Hepatocyte (in vitro differentiated cells): Measurements from ENCODE around the gene SORT1.

Experiments
- EZH2phosphoT487 ChIP-seq: fragments of 200-600 bp; sonication (generic); IDR thresholded peaks from one replicate; pipeline ENCODE4 v1.6.1; 2018; ENCODE audit warnings: antibody characterized with exemption, mild to moderate bottlenecking, low read depth, moderate library complexity; ENCODE audit not compliant: unreplicated experiment, severe bottlenecking
- TF ChIP-seq, protein P1 (sequence below): fragments of 200-600 bp; sonication (generic); IDR thresholded peaks from 2 replicates; pipeline ENCODE4 v1.5.1; 2016; ENCODE audit warnings: antibody characterized with exemption, mild to moderate bottlenecking; ENCODE audit not compliant: poor library complexity

DNA sequence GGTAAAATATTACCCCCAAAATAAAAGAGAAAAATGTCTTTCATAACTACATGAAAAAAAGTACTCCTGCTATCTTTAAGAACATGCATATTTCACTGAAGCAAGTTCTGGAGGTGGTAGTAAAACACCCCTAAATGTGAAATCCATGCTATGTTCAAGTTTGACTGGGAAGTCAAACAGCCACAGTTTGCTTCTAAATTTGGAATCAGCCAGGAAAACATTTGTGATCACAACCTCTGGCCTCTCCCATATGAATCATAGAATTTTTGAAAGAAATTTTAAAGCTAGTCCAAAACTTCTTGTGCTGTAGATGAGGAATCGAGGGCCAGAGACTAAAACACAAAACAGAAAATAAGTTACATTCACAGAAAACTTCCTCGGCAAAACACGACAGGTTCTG, 6.6 kb downstream of the SORT1 start:
- TF ChIP-seq, protein P1, sequence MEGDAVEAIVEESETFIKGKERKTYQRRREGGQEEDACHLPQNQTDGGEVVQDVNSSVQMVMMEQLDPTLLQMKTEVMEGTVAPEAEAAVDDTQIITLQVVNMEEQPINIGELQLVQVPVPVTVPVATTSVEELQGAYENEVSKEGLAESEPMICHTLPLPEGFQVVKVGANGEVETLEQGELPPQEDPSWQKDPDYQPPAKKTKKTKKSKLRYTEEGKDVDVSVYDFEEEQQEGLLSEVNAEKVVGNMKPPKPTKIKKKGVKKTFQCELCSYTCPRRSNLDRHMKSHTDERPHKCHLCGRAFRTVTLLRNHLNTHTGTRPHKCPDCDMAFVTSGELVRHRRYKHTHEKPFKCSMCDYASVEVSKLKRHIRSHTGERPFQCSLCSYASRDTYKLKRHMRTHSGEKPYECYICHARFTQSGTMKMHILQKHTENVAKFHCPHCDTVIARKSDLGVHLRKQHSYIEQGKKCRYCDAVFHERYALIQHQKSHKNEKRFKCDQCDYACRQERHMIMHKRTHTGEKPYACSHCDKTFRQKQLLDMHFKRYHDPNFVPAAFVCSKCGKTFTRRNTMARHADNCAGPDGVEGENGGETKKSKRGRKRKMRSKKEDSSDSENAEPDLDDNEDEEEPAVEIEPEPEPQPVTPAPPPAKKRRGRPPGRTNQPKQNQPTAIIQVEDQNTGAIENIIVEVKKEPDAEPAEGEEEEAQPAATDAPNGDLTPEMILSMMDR, result no peak
- TF ChIP-seq EZH2phosphoT487, result no peak
